GM21528 (cell line): ENCODE data around the gene COL26A1.
"Not testable (repeated sequence)": the region's sequence is repeated elsewhere in the genome, so short reads cannot be mapped to it uniquely, and the experiment has no call there.

Experiments
- ATAC-seq: cut with Tn5 transposase; IDR thresholded peaks from one replicate; pipeline ENCODE4 v1.9.1; 2021; ENCODE audit warnings: mild to moderate bottlenecking, moderate library complexity; ENCODE audit not compliant: unreplicated experiment, low FRiP score

The COL26A1 gene

DNA sequence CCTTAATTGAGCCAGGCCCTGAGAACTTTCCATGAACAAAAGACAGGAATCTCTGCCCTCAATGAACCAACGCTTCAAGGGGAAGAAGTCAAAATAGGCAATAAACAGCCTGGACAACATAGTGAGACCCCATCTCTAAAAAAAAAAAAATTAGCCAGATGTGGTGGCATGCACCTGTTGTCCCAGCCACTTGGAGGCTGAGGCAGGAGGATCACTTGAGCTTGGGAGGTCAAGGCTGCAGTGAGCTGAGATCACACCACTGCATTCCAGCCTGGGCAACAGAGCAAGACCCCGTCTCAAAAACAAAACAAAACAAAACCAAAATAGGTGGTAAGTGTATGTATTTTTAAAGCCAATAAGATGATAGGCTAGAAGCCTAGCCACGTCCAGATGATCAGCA lies 198.6 kb downstream of the COL26A1 start:
- ATAC-seq = not testable (repeated sequence)

DNA sequence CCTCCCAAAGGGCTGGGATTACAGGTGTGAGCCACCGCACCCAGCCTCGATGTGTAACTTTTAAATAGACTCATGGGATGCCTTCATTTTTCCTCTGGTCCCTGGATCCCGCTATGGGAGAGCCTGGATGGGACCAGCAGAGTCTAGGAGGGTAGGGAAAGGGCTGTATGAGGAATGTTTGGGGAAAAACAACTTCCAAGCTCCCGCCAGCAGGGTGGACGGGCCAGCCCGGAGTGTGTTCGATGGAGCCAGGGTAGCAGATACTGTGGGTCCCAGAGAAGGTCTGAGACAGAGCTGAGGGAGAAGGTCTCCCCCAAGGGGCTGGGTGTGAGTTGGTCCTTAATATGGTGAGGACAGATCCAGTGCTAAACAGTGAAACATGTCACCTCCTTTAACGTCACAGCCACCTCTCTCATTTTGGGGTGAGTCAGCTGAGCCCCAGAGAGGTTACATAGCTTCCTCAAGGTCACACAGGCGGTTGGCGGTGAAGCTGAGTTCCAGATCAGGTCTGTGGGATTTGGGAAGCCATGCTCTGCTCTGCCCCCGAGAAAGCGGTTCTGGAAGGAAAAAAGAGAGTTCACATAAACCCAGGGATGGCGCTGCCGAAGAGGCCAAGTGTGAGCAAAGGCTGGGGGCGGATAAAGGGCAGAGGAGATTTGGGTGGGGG lies 200.0 kb downstream of the COL26A1 start:
- ATAC-seq = no peak

DNA sequence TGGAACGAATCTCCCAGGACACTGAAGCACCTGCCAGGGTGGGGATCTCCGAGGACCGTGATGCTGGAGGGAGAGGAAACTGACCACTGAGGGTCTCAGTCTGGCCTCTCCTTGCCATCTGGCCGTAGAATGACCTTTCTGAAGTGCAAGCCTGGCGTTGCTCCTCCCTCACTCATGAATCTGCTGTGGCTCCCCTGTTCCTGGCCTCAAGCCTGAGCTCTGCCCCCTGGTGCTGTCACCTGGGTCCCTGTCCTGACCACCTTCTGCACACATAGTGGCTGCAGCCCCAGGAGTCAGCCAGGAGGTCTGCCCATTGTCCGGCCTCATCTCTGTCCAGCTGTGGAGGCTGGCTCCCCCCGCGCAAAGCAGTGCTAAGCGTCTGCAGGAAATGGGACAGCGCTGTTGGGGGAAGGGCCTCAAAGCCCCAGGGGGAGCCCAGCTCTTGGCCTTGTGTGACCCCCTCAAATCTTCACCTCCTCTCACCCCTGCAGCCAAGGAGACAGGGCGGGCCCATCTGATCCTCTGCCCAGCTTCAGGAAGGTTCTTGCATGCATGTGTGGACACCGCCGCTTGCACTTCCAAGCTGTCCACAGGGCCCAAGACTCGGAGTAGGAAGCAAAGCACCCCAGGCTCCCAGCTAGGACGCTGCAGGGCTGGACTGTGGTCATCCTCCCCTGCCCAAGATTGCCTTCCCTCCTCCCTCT lies 200.7 kb downstream of the COL26A1 start:
- no peak for ATAC-seq

- no peak for ATAC-seq
Measured at GRCh38 chr7:101563943-101564777, 201.5 kb downstream of the COL26A1 start.

DNA sequence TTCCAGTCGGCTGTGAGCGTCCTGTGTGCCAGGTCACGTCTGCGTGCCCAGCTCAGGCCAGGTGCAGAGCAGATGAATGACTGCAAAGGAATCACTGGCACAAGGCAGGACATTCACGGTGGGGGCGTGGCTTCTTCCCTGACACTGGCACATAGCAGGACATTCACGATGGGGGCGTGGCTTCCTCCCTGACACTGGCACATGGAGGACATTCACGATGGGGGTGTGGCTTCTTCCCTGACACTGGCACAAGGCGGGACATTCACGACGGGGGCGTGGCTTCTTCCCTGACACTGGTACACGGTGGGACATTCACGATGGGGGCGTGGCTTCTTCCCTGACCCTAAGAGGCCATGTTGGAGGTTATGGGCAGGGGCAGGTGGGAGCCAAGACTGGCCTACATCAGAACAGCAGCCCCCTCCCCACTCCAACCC lies 202.1 kb downstream of the COL26A1 start:
- ATAC-seq = no peak

DNA sequence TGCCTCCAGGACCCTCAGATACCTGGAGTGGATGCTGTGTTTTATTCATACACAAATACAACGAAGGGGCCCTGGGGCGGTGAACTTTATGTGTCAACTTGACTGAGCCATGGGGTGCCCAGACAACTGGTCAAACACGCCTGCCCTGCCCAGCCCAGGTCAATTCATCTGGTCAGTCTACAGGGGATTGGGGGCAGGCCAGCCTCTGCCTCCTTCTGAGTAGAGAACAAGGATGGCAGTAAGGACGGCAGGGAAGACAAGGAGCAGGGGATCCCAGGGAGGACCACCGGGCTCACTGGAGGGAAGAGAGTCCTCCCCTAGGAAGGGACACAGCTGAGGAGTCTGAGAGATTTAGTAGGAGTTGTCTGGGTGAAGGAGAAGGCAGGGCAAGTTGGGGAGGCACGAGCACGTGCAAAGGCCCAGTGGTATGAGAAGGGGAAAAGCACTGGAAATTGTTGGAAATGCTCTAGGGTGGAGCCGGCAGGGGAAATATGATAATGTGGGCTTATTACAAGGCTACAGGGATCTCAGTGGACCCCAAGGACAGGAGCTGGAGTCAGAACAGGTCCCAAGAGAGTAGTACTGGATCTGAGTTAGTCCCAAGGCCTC lies 203.0 kb downstream of the COL26A1 start:
- ATAC-seq = no peak

- ATAC-seq = no peak
Measured at GRCh38 chr7:101567230-101567629, 204.6 kb downstream of the COL26A1 start.

- no peak for ATAC-seq
Measured at GRCh38 chr7:101572156-101572555, 209.5 kb downstream of the COL26A1 start.

GRCh38 chr7:101575168-101575567 lies 212.5 kb downstream of the COL26A1 start:
- ATAC-seq = no peak

DNA sequence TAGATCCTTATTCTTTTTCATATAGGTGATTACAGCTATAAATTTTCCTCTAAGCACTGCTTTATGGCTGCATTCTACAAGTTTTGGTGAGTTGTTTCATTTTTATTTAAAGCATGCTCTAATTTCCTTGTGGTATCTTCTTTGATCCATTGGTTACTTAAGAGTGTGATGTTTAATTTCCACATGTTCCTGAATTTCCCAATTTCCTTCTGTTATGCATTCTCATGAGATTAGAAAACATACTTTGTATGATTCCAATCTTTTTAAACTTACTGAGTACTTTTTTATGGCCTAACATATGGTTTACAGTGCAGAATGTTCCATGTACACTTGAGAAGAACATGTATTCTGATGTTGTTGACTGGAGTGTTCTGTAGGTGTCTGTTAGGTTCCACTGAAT lies 213.0 kb downstream of the COL26A1 start:
- ATAC-seq = no peak

- ATAC-seq = no peak
Measured at GRCh38 chr7:101576998-101577397, 214.3 kb downstream of the COL26A1 start.

DNA sequence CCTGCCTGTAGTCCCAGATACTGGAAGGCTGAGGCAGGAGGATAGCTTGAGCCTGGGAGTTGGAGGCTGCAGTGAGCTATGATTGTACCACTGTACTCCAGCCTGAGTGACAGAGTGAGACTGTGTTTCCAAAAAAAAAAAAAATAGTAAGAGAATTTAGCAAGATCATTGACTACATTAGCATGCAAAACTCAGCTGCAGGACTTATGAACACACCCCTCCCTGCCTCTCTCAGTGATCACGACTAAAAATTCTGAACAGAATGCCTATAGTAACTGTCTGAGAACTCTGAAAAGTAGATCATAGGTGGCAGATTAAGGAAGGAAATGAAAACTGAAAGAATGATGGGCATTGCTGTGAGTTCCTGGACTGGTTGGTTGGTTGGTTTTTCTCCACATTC lies 215.9 kb downstream of the COL26A1 start:
- no peak for ATAC-seq

DNA sequence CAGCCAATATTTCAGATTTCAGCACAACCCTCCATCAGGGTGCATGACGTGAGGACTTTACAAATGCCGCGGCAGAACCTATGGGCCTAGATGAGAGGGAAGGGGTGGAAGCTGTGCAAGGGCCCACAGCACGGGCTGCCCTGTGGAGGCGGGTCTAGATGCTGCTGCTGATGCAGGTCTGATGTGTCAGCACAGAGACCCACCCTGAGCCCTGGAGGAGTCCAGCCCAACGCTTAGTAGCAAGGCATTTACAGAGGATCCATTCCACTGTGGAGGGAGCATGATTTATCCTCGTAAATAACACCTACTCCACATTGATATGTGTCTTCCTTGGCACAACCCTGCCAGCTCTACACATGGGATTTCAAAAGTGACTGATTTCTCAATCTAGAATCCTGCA lies 217.9 kb downstream of the COL26A1 start:
- no peak for ATAC-seq

DNA sequence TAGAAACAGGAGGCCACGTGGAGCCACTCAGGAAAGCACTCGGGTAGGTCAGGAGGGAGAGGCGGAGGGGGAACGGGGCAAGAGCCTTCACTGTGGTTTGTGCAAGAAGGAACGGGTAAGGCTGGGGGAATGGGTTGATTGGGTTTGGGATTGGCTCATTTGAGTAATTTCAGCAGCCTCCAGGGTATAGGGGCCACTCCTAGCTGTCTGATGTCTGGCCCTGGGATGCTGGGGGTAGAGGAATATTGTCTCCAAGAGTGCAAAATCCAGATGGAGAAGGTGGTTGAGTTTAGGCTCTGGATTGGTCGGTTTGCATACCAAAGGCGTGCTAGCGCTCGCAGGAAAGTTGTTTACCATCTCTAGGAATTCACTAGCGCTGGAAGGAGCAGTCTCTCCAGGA lies 219.2 kb downstream of the COL26A1 start:
- no peak for ATAC-seq

DNA sequence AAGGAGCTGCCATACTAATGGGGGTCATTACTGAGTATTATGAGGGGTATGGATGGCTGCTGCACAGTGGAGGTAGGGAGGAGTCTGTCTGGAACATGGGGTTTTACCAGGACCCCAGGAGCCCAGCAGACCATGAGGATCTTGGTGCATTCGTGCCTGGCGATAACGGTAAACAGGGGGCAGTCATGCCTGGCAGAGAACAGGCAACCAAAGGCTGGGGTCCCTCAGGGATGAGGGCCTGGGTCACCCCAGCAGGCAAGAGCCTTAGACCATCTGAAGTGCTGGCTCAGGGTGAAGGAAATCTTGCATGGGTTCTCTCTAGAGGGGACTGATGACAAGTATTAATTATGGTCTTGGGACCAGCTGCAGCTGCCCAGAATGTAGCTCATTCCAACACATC lies 220.3 kb downstream of the COL26A1 start:
- ATAC-seq = no peak

- no peak for ATAC-seq
Measured at GRCh38 chr7:101586078-101586905, 223.6 kb downstream of the COL26A1 start.

DNA sequence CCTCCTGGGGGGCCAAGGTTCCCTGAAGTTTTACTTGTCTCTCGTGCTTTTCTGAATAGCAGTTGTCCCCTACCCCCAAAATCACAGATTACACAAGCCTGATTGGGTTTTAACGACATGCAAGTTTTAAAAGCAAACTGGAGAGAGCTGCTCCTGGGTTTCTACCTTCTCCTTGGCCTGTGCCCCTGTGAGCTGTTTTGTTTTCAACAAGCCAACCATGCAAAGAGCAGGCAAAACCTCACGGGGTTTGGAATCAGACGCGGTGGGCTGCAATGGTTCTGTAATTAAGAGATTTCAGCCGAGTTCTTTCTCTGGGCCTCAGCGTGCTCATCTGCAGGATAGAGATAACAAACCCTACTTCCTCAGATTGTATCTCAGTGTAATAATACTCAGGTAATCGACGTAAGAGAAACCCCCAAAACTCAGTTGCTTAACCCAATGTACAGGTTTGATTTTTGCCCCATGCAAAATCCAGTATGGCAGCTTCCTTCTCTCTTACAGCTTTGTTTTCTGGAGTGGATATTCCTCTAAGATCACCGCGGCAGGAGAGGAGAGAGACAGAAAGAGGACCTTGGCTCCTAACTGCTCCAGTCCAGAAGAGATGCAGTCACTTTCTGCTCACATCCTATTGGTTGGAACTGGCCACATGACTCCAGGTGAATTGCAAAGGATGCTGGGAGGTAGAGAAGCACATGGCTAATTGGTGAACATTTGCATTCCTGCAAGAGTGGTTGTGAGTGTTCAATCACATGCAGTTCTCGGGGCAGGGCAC lies 224.4 kb downstream of the COL26A1 start:
- no peak for ATAC-seq

DNA sequence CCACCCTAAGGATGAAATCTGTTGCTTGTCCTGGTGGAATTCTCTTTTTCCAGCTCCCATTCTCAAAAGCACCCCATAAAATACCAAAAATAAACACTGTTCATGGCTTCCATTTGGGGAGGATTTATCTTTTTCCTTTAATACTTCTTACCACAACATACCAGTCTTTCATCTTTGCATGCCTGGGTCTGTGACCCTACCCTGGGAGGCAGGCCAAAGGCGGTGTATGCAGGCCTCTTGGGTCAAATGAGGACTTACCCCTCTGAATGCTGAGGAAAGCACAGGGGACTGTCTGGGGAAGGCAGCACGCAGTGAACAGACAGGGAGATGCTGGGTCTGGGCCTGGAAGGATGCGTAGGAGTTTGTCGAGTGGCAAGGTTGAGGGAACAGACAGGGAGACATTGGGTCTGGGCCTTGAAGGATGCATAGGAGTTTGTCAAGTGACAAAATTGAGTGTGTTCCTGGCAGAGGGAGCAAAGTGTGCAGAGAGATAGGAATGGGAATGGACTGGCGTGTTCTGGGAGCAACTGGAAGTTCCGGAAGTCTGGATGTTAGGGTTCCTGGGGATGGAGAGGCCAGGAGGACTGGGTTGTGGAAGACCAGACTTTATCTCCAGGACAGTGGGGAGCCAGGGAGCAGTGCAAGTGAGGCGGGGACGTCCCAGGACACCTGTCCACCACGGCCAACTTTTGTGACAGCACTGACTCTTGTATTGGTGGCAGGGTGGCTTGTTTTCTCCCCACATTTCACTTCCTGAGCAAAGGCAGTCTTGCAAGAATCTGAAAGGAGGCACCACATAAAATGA lies 225.7 kb downstream of the COL26A1 start:
- no peak for ATAC-seq

DNA sequence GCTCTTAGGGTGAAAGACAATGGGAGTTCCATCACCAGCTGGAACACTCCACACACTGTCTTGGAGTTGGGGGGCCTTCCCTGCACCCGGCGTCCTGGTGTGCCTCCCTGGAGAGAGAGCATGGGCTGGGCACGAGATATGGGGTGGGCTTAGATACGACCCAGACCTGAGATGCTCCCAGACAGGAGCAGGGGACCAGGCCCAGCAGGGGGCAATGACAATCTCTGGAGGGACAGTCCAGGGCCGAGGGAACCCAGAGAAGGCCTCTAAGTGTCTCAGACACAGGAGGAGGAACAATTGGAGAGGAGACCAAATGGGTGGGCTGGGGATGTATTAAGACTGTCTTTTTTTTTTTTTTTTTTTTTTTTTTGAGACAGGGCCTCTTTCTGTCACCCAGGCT lies 226.4 kb downstream of the COL26A1 start:
- ATAC-seq = no peak
